HepG2 (cell line): ENCODE data around the gene TPRG1L. TPM values are rescaled to one million over a fixed set of nuclear protein-coding genes. Genes with fewer than 3 reads are reported as not detected.

Experiments
- CREB1 ChIP-seq, 2 experiments: fragments of 450-650 bp in 1 of 2; IDR thresholded peaks; 2 replicates each; pipeline ENCODE4 v1.6.1; 2016 to 2017; ENCODE audit warnings: control low read depth in 1 of 2, mild to moderate bottlenecking in 1 of 2, missing compliant biosample characterization in 1 of 2, missing genetic modification characterization in 1 of 2
- EEA1 ChIP-seq: sonication (generic); formaldehyde crosslinking; IDR thresholded peaks from 2 replicates; pipeline ENCODE4 v1.5.1; 2020; ENCODE audit warnings: mild to moderate bottlenecking, missing genetic modification reagents, borderline replicate concordance
- ELF3 ChIP-seq: IDR thresholded peaks from 2 replicates; pipeline ENCODE4 v1.6.1; 2016; ENCODE audit warnings: missing genetic modification reagents, missing compliant biosample characterization
- GABPA ChIP-seq, 2 experiments: IDR thresholded peaks; 2 replicates each; pipeline ENCODE4 v1.6.1; 2011 to 2016; ENCODE audit warnings: low read depth in 2 of 2, low read length in 1 of 2, missing biosample characterization in 1 of 2, missing genetic modification characterization in 1 of 2
- IKZF4 ChIP-seq: sonication (generic); formaldehyde crosslinking; IDR thresholded peaks from 2 replicates; pipeline ENCODE4 v1.5.1; 2020; ENCODE audit warnings: borderline replicate concordance, mild to moderate bottlenecking, low read depth, missing genetic modification reagents; ENCODE audit errors: not compliant biosample characterization
- MED1 ChIP-seq: sonication (generic); formaldehyde crosslinking; IDR thresholded peaks from 2 replicates; pipeline ENCODE4 v1.4.0; 2020; ENCODE audit warnings: missing genetic modification reagents
- MLLT10 ChIP-seq: sonication (generic); formaldehyde crosslinking; IDR thresholded peaks from 2 replicates; pipeline ENCODE4 v1.4.0; 2020; ENCODE audit warnings: missing genetic modification reagents
- NCOA1 ChIP-seq: sonication (generic); formaldehyde crosslinking; IDR thresholded peaks from 2 replicates; pipeline ENCODE4 v1.9.0; 2021; ENCODE audit warnings: missing genetic modification reagents
- NR2F2 ChIP-seq: IDR thresholded peaks from 2 replicates; pipeline ENCODE4 v1.6.1; 2012; ENCODE audit warnings: low read depth, inconsistent platforms, borderline replicate concordance
- RARG ChIP-seq: sonication (generic); formaldehyde crosslinking; IDR thresholded peaks from 2 replicates; pipeline ENCODE4 v1.4.0; 2020; ENCODE audit warnings: low read depth, mild to moderate bottlenecking, missing genetic modification reagents
- TRIM24 ChIP-seq: sonication (generic); formaldehyde crosslinking; IDR thresholded peaks from 2 replicates; pipeline ENCODE4 v1.8.0; 2022; ENCODE audit warnings: mild to moderate bottlenecking, missing genetic modification reagents
- ZBTB3 ChIP-seq: sonication (generic); formaldehyde crosslinking; IDR thresholded peaks from 2 replicates; pipeline ENCODE4 v1.4.0; 2020; ENCODE audit warnings: low read depth, mild to moderate bottlenecking, moderate library complexity, missing genetic modification reagents, borderline replicate concordance
- ZMYM2 ChIP-seq: sonication (generic); formaldehyde crosslinking; IDR thresholded peaks from 2 replicates; pipeline ENCODE4 v1.8.0; 2022; ENCODE audit warnings: mild to moderate bottlenecking, missing genetic modification reagents
- ZNF274 ChIP-seq: sonication (generic); formaldehyde crosslinking; IDR thresholded peaks from 2 replicates; pipeline ENCODE4 v1.5.1; 2020; ENCODE audit warnings: mild to moderate bottlenecking, missing genetic modification reagents
- ZNF296 ChIP-seq: sonication (generic); formaldehyde crosslinking; conservative IDR thresholded peaks from 2 replicates; pipeline ENCODE4 v1.5.0; 2020; ENCODE audit warnings: mild to moderate bottlenecking, missing genetic modification reagents
- ZNF546 ChIP-seq: sonication (generic); formaldehyde crosslinking; conservative IDR thresholded peaks from 2 replicates; pipeline ENCODE4 v1.8.1; 2023; ENCODE audit warnings: mild to moderate bottlenecking, missing genetic modification reagents
- polyA plus RNA-seq, 8 experiments: library from polyadenylated mRNA; depleted of rRNA in 3 of 8; stranded (reverse) in 7 of 8; unstranded in 1 of 8; fragments of >200 nt; fragmentation: Illumina TruSeq in 4 of 8; extraction: Trizol in 4 of 8; gene quantifications; 2 replicates each; pipeline versions ENCODE4 v1.2.1 to v1.2.3, GENCODE V29; 2011 to 2016; ENCODE audit warnings: low read depth in 4 of 8, missing spikeins in 1 of 8, mixed read lengths in 1 of 8; ENCODE audit not compliant: insufficient read depth in 1 of 8
- total RNA-seq, 5 experiments: library from RNA; depleted of rRNA; stranded (reverse); fragments of >200 nt; fragmentation: Illumina TruSeq; extraction: Trizol; gene quantifications; 2 replicates each; pipeline ENCODE4 v1.2.3, GENCODE V29; 2016; ENCODE audit warnings: low read depth in 1 of 5
- TF ChIP-seq, protein P1 (sequence below): sonication (generic); formaldehyde crosslinking; IDR thresholded peaks from 2 replicates; pipeline ENCODE4 v1.9.0; 2022; ENCODE audit warnings: low read depth, missing genetic modification reagents
- TF ChIP-seq, protein P2 (sequence below): sonication (generic); formaldehyde crosslinking; IDR thresholded peaks from 2 replicates; pipeline ENCODE4 v1.5.1; 2020; ENCODE audit warnings: mild to moderate bottlenecking, missing genetic modification reagents, borderline replicate concordance
- TF ChIP-seq, protein P3 (sequence below): sonication (generic); formaldehyde crosslinking; IDR thresholded peaks from 2 replicates; pipeline ENCODE4 v1.8.1; 2022; ENCODE audit warnings: mild to moderate bottlenecking, missing genetic modification reagents

The TPRG1L gene
- total and polyA plus RNA-seq, 2 of the 13 experiments (the other 11 are each of a cell fraction or from before 2014, with no cell fraction given): 21.3 to 37.4 TPM

DNA sequence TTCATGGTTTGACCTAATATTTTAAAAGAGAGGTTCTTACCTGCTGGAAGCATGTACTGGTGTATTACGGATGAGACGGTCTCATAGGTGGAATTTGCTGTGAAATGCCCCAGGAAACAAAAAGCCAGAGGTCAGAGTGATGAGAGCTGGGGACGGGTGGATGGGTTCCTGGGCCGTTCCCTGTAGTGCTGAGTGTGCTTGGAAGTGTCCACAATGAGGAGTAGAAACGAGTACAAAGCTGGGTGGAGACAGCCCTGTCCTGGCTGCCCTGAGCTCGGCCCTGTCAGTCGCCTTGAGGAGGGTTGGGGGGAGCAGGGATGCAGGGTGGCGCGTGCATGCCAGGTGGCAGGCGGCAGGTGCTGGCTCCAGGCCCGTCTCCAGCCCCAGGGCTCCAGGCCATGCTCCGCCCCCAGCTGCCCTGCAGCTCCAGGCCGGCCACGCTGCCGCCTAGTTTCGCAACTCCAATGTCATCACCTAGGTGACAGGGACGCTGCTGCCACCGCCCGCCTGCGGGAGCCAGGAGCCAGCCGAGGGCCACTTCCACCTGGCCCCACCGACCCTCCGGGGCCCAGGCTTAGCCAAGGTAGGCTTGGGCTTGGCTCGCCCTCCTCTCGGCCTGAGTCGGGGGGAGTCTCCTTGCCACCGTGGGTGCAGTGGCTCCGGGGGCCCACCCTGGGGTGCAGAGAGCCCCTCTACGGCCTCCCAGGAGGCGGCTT lies 43.9 kb downstream of the TPRG1L start (continued):
- TF ChIP-seq TRIM24: no peak
- TF ChIP-seq ZBTB3 (CRISPR knock-in tag): no peak
- TF ChIP-seq ZNF546: no peak
- TF ChIP-seq EEA1 (CRISPR knock-in tag): 0 out of 2 replicates have a peak, but pooled peaks have one; percentile 43
- TF ChIP-seq MED1 (CRISPR knock-in tag): 0 out of 2 replicates have a peak, but pooled peaks have one; percentile 36
- TF ChIP-seq GABPA (IDR thresholded peaks at IDR 0.05; ENCODE audit: low read depth, low read length): no peak
- TF ChIP-seq GABPA (CRISPR knock-in tag; IDR thresholded peaks at IDR 0.05; ENCODE audit: low read depth): no peak
- no peak for TF ChIP-seq MLLT10 (CRISPR knock-in tag)
- TF ChIP-seq NCOA1 (CRISPR knock-in tag): no peak
- TF ChIP-seq, protein P1, sequence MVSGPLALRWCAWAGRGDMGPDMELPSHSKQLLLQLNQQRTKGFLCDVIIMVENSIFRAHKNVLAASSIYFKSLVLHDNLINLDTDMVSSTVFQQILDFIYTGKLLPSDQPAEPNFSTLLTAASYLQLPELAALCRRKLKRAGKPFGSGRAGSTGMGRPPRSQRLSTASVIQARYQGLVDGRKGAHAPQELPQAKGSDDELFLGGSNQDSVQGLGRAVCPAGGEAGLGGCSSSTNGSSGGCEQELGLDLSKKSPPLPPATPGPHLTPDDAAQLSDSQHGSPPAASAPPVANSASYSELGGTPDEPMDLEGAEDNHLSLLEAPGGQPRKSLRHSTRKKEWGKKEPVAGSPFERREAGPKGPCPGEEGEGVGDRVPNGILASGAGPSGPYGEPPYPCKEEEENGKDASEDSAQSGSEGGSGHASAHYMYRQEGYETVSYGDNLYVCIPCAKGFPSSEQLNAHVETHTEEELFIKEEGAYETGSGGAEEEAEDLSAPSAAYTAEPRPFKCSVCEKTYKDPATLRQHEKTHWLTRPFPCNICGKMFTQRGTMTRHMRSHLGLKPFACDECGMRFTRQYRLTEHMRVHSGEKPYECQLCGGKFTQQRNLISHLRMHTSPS (CRISPR knock-in tag): peak; percentile 79
- TF ChIP-seq ZNF296 (CRISPR knock-in tag): no peak
- TF ChIP-seq RARG: no peak
- peak; percentile 34; the same call in 1 of the 2 replicates for TF ChIP-seq ELF3 (CRISPR knock-in tag)
- peak; percentile 83; the same call in 1 of the 2 replicates for TF ChIP-seq ZNF274 (CRISPR knock-in tag)
- TF ChIP-seq, protein P2, sequence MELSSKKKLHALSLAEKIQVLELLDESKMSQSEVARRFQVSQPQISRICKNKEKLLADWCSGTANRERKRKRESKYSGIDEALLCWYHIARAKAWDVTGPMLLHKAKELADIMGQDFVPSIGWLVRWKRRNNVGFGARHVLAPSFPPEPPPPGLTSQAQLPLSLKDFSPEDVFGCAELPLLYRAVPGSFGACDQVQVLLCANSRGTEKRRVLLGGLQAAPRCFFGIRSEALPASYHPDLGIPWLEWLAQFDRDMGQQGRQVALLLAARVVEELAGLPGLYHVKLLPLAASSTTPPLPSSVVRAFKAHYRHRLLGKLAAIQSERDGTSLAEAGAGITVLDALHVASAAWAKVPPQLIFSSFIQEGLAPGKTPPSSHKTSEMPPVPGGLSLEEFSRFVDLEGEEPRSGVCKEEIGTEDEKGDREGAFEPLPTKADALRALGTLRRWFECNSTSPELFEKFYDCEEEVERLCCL: no peak
- TF ChIP-seq NR2F2: peak; percentile 31; the same call in 1 of the 2 replicates
- TF ChIP-seq ZMYM2 (CRISPR knock-in tag): no peak
- TF ChIP-seq, protein P3, sequence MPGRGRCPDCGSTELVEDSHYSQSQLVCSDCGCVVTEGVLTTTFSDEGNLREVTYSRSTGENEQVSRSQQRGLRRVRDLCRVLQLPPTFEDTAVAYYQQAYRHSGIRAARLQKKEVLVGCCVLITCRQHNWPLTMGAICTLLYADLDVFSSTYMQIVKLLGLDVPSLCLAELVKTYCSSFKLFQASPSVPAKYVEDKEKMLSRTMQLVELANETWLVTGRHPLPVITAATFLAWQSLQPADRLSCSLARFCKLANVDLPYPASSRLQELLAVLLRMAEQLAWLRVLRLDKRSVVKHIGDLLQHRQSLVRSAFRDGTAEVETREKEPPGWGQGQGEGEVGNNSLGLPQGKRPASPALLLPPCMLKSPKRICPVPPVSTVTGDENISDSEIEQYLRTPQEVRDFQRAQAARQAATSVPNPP (CRISPR knock-in tag): no peak
- no peak for TF ChIP-seq IKZF4
- 0 out of 2 replicates have a peak, but pooled peaks have one; percentile 3 for TF ChIP-seq CREB1 (IDR thresholded peaks at IDR 0.05)
- no peak for TF ChIP-seq CREB1 (CRISPR knock-in tag; IDR thresholded peaks at IDR 0.05)
